Fibroblast of villous mesenchyme (primary cell): ENCODE results near the gene LMX1A. TPM values are rescaled to one million over a fixed set of nuclear protein-coding genes. Genes with fewer than 3 reads are reported as not detected.

Experiments used
- DNase-seq: peaks from one replicate; pipeline ENCODE4 v3.0.0-alpha.2; 2010; ENCODE audit warnings: low read depth
- H3K4me3 ChIP-seq: 2 replicates; pipeline ENCODE4 v1.5.1; 2011; ENCODE audit warnings: low read depth, mild to moderate bottlenecking, low read length
- CTCF ChIP-seq: IDR thresholded peaks from 2 replicates; pipeline ENCODE4 v1.5.1; 2012; ENCODE audit warnings: low read depth, mild to moderate bottlenecking, low read length; ENCODE audit not compliant: insufficient read depth
- total RNA-seq: library from RNA; depleted of rRNA; stranded (reverse); fragments of >200 nt; gene quantifications from 2 replicates; pipeline ENCODE4 v1.2.3, GENCODE V29; 2012

Gene LMX1A
- total RNA-seq, 1 donor = not detected

GRCh38 chr1:165217958-165218357, 138.6 kb downstream of the LMX1A start:
- TF ChIP-seq CTCF = no peak
- no peak for DNase-seq
- no peak overlapping the region for H3K4me3 ChIP-seq

- no peak for DNase-seq
- no peak overlapping the region for H3K4me3 ChIP-seq
- no peak for TF ChIP-seq CTCF
These were observed 140.3 kb downstream of the LMX1A start for GRCh38 chr1:165216254-165216653.

- TF ChIP-seq CTCF = no peak
- no peak overlapping the region for H3K4me3 ChIP-seq
- DNase-seq = no peak
These were observed 140.8 kb downstream of the LMX1A start for GRCh38 chr1:165215676-165216075.

GRCh38 chr1:165212229-165212628, 144.3 kb downstream of the LMX1A start:
- no peak for TF ChIP-seq CTCF

GRCh38 chr1:165207853-165208515, 148.5 kb downstream of the LMX1A start:
- no peak for DNase-seq
- TF ChIP-seq CTCF = no peak
- no peak overlapping the region for H3K4me3 ChIP-seq

More at GRCh38 chr1:165212229-165212628, 144.3 kb downstream of the LMX1A start:
- no peak overlapping the region for H3K4me3 ChIP-seq
- DNase-seq = no peak

- H3K4me3 ChIP-seq = no peak overlapping the region
- no peak for DNase-seq
- no peak for TF ChIP-seq CTCF
These were observed 151.4 kb downstream of the LMX1A start for GRCh38 chr1:165205145-165205544.

GRCh38 chr1:165204548-165204947, 152.0 kb downstream of the LMX1A start:
- no peak for DNase-seq
- TF ChIP-seq CTCF = no peak
- H3K4me3 ChIP-seq = no peak overlapping the region
